AG09309 (cell line): ENCODE measurements around the gene GALNT16.

Source experiments
- DNase-seq: peaks from one replicate; pipeline ENCODE4 v3.0.0-alpha.2; 2010; ENCODE audit warnings: low read depth
- H3K4me3 ChIP-seq: 2 replicates; pipeline ENCODE4 v1.5.1; 2011; ENCODE audit warnings: mild to moderate bottlenecking, low read depth, low read length, moderate library complexity; ENCODE audit not compliant: control insufficient read depth
- TF ChIP-seq, protein P1 (sequence below): IDR thresholded peaks from 2 replicates; pipeline ENCODE4 v1.5.1; 2011; ENCODE audit warnings: mild to moderate bottlenecking, low read depth, low read length, inconsistent platforms; ENCODE audit not compliant: insufficient read depth, control insufficient read depth; ENCODE audit errors: missing control alignments

GALNT16 gene

DNA sequence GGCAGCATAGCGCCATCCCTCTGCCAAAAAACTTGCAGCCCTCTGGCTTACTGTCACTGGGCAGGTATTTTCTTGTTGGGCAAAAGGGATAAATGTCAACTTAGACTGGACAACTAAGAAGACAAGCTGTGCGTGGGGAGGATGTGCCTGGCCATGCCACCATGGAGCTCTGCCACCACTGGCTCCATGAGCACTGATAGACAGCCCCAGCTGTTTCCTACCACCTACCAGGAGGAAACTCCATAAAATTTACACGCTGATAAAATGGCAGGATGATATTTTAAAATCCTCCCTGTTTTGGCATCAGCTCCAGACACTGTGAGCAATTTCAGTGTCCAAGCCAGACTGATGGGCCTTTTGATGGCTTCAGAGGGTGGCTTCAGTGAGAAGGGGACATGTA, 7.1 kb upstream of the GALNT16 start:
- TF ChIP-seq, protein P1, sequence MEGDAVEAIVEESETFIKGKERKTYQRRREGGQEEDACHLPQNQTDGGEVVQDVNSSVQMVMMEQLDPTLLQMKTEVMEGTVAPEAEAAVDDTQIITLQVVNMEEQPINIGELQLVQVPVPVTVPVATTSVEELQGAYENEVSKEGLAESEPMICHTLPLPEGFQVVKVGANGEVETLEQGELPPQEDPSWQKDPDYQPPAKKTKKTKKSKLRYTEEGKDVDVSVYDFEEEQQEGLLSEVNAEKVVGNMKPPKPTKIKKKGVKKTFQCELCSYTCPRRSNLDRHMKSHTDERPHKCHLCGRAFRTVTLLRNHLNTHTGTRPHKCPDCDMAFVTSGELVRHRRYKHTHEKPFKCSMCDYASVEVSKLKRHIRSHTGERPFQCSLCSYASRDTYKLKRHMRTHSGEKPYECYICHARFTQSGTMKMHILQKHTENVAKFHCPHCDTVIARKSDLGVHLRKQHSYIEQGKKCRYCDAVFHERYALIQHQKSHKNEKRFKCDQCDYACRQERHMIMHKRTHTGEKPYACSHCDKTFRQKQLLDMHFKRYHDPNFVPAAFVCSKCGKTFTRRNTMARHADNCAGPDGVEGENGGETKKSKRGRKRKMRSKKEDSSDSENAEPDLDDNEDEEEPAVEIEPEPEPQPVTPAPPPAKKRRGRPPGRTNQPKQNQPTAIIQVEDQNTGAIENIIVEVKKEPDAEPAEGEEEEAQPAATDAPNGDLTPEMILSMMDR = no peak
- DNase-seq = no peak
- H3K4me3 ChIP-seq = no peak overlapping the region

DNA sequence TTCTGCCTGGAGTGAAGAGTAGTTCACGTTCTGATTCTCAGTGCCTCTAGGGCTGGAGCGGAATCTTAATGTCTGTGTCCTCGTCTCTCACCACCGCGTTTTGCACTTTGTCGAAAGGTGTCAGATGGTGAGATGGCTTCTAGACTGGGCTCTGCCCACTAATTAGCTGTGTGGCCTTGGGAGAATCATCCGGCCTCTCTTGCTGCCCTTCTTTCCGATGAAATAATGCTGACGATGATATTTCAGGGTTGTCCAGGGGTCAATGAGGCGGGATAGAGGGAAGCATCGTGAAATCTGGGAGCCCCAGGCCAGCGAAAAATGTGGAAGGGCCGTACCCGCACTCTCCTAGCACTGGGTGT, 811 bp upstream of the GALNT16 start:
- H3K4me3 ChIP-seq = peak overlapping the region; percentile 50; the same call in 1 of the 2 replicates
- TF ChIP-seq, protein P1 = no peak
- no peak for DNase-seq

DNA sequence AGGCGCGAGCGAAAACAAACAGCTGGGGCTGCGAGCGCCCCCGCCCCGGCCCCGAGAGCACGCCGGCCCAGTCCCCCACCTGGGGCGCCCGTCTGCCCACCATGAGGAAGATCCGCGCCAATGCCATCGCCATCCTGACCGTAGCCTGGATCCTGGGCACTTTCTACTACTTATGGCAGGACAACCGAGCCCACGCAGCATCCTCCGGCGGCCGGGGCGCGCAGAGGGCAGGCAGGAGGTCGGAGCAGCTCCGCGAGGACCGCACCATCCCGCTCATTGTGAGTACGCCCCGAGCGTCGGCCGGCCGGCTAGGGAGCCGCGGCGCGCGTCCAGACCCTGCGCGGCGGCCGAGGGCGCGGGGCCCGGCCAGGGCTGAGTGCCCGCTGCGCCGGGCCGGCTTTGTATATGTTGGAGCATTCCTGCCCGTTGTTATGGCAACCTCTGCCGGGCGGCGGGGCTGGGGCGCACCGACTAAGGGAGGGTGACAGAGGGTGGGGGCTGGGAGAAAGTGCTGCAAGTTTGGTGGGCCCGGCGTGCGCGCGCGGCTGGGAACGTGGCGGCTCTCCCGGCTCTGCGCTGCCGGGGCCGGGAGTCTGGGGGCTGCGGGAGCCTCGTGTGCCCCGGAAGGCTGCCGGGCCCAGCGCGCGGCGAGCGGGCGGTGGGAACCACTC, 367 bp downstream of the GALNT16 start:
- DNase-seq = no peak
- H3K4me3 ChIP-seq = peak overlapping the region; percentile 50
- TF ChIP-seq, protein P1 = no peak

DNA sequence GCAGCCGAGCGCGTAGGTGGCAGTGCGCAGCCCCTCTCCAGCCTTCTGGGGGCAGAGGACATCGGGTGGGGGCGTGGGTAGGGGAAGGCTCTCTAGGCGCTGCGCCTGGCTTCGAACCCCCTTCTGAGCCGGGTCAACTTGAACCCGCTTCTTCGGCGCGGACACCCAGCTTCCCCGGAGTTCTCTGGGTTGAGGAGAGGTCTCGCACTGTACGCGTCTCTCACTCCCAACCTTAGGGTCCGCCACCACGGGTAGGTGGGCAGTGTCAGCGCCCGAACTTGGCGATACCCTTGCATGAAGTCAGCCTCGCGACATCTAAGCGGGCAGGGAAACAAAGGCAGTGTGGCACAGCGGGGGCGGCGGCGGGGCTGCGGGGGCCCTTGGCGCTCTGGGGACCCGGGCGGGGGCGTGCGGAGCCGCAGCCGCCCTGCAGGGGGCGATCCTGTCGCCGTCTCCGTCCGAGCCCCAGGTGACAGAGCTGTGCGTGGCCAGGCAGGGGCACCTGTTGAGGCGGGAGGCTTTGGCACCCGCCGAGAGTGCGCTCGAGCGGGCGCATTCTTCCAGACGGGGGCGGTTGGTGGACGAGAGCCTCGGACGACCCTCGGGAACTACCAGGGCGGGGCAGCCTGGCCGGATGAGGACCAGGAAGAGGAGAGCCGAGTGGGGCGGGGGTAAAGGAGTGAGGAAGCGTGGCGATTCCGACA, 1.1 kb downstream of the GALNT16 start:
- H3K4me3 ChIP-seq = peak overlapping the region; percentile 3; the same call in 1 of the 2 replicates
- TF ChIP-seq, protein P1 = peak; percentile 28
- no peak for DNase-seq

DNA sequence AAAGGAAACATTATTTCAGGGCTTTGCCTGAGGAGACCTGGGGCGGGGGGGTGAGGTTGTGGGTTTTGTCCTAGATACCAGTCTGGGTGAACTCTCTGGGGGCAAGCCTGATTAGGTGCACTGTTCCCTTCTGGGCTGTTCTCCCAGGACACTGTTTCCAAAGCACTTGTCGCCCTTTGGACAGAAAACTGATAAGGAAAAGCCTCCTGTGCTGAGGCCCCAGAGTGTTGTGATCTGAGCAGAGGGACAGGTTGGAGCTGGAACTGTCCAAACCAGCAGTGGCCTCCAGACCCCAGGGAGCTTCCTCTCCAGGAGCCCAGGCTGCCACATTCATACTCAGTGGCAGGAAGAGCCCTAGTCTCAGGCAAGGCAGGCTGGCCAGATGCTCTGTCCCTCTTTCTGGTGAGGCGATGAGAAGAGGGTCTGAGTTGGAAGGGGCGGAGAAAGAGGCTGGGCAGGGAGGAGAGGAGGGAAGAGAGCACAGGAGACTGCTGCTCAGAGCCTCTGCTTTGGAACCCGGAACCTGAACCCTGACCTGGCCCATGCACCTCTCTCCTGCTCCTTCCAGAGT, 1.9 kb downstream of the GALNT16 start:
- no peak overlapping the region for H3K4me3 ChIP-seq
- DNase-seq = no peak
- TF ChIP-seq, protein P1 = no peak

DNA sequence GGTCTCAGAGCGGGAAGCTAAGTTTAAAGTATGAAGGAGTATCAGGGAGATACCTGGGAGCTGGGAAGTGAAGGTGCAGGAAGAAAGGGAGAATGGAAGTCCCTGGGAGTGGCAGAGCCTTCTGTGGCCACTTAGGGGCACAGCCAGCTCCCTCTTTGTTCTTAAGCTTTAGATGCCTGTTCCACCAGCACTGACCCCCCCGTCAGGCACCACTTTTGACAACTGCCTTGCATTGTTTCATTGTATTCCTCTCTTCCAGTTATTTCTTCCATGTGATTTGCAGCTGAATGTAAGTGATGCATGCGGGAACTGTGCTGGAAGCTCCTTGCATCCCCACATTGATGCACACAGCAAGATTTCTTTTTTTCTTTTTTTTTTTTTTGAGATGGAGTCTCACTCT, 2.6 kb downstream of the GALNT16 start:
- DNase-seq = no peak
- TF ChIP-seq, protein P1 = no peak
- no peak overlapping the region for H3K4me3 ChIP-seq
